Occipital lobe (tissue), 2 donors: ENCODE measurements around the gene THSD8. TPM values are rescaled to one million over a fixed set of nuclear protein-coding genes. Genes with fewer than 3 reads are reported as not detected.
A peak's percentile ranks its signal among the peaks of the same experiment; 100 is the strongest.

Experiments
- DNase-seq: peaks from one replicate; lab custom pipeline; 2025; lab: John Stamatoyannopoulos, UW
- total RNA-seq: library from RNA; depleted of rRNA; stranded (reverse); fragments of >200 nt; gene quantifications from one replicate; pipeline ENCODE4 v1.2.3, GENCODE V29; 2014

THSD8 gene
- total RNA-seq, 1 donor from 2014 or later = 0.62 TPM

DNA sequence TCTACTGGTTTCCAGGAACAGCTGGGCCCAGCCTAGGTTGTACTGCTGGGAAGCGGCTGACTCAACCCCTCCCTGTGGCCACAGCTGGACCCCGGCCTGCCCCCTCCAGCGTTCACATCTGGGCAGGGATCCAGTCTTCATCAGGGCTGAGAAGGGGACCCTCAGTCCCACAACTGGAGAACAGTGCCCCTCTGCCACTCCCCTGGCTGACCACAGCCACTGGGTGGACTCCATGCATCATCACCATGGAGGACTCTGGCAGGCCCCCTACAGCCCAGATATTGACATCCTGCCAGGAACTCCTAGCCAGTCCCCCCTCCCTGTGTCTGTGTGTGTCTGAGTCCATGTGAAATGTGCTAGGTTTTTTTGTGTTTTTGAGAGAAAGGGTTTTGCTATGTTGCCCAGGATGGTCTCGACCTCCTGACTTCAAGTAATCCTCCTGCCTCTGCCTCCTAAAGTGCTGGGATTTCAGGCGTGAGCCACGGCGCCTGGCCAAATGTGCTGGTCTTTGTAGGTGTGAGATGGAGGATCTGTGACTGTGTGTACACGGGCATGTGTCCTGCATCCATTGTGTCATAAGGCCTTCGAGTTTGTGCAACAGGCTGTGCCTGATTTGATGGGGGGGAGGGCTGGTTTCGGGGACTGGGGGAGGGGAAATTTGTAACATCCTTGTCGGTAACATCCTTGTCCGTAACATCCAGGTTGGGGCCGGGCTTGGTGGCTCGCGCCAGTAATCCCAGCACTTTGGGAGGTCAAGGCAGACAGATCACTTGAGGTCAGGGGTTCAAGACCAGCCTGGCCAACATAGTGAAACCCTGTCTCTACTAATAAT is 22.5 kb upstream of the THSD8 start:
- DNase-seq = no peak

DNA sequence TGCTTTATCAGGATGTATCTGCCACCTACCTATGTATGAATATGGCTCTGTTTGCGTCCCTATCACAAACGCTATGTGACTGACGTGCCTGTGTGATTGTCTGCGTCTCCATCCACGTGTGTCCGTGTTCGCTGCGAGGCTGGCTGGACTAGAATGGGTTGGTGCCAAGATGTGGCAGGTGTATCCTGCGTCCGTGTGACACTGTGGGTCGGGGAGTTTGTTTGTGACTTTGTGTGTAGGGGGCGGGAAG is 19.8 kb upstream of the THSD8 start:
- DNase-seq = no peak

DNA sequence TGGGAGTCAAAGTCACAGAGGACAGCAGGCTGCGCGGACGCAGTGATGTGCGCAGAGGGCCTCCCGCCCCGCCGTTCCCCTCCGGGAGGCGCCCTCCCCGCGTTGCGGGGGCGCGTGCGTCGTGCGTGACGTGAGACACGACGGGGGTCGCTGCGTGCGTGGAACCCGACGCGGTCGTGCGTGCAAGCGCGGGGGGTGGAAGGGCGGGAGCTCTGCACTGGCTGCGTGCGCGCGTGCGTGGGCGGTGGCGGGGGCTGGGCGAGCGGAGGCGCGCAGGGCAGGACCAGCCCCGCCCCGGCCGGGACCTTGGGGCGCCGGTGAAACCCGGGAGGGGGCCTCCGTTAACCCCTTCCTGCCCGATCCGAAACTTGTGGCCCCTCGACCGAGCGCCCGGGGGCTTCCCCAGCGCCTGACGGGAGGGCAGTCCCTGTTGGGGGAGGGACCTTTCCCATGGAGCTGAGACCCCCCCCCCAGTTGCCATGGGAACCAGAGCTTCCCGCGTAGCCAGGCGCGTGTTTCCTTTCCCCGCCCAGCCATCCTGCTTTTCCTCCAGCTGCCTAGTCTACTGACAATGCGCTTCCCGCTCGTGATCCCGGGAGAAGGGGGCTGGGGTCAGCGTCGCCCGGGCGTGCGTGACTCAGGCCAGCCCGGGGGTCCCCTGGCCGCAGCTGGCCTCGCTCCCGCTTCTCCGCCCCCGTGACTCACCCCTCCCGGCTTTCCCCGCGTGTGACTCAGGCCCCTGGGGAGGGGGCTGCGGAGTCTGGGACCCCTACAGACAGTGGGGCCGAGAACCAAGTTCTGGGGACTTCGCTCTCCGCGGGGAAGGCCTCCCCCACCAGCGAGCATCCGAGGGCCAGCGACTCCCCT is 19.2 kb upstream of the THSD8 start:
- DNase-seq = peak; percentile 89

DNA sequence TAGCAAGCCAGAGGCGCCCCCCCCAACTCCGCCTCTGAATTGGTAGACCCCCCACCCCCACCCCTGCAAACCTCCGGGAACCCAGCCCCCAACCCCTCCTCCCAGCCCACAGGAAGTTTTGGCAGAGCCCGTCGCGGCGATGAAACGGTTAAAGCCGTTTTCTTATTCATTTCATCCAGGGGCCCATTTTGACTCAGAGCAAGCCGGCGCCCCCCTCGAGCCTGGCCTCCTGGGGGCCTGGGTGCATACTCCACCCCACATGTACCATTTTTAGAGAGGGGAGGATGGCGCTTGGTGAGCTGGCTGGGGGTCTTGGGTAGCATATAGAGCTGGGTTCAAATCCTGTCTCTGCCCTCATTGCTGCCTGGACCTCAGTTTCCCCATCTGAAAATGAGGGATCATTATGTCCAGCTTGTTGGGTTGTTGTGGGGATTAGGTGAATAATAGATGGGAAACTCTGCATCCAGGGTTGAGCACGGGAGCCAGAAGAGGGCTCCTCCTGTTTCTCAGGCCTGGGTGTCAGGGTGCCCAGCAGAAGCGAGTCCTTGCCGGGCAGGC is 18.5 kb upstream of the THSD8 start:
- no peak for DNase-seq

DNA sequence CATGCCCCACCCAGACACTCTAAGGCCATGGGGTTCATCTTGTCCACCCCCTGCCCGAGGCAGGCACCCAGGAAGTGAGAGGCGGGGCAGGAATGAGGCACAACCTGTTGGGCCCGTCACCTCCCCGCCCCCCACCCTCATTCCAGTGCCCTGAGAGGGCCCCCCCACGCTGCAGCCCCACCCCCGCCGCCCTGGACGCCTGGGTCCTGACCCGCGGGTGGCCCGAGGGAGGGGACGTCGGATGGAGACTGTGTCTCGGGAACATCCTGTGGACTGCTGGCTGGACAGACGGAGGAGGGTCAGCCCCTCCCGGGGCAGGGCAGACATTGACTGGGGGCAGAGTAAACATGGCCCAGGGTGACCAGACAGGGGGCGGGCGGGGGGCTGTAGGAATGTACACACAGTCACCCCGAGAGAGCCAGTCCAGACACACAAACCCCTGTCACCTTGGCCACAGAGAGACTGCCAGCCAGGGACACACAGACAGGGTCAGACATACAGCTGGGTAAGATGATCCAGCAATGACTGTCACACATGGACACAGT is 17.9 kb upstream of the THSD8 start:
- no peak for DNase-seq

DNA sequence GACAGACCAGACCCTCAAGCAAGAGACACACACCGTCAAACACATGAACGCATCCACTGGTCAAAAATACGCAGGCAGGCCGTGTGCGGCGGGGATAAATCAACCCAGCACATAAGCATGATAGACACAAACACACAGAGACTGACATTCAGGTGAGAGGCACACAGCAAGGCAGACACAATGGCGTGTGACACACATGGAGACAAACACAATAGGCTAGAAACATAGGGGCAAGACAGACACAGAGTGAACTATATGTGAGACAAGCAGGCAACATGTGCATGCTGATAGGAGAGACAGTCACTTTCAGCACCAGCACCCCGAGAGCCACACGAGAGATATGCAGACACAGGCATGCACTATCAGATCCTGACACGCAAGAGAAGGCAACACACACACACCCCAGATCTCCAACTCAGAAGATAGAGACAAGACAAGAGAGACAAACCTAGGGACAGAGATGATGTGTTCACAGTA is 17.4 kb upstream of the THSD8 start:
- no peak for DNase-seq

DNA sequence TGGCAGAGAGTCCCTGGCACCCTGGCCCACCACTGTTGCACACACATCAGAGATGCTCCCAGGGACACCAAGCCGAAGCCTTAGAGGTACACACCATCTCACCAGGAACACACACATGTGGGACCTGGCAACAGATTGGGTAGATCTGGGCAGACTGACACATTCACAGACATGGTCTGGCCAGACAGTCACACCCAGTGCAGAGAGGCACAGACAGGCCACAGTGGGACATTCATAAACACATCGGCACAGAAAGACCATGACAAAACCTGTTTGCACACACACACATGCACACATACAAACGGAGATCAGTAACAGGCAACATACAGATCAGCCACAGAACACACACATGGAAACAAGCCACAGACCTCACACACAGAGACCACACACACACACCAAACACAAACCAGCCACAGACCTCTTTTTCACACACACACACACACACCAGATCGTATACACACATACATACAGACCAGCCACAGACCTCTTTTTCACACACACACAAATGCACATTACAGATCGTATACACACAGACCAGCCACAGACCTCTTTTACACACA is 16.9 kb upstream of the THSD8 start:
- no peak for DNase-seq

DNA sequence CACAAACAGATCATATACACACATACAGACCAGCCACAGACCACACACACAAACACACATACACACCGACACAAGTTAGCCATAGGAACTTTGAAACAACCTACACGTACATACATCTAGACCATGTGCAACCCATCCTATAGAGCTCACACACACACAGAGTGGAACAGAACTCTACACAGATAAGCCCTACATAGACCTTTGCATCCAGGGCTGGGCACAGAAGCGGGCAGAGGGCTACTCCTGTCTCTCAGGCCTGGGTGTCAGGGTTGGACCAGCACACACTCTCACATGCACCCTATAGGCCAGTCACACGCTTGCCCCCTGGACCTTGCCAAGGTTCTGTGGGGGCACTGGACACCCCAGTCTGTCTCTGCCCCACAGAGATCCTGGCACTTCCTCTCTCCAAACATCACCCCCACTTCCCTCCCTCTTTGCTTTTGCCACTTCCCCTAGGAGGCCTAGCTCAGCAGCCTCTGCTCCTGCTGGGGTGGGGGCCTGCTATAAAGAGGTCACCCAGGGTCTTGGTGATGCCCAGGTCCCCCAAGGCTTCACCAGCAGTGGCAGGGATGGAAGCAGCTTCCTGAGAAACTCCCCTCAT is 16.3 kb upstream of the THSD8 start:
- no peak for DNase-seq

DNA sequence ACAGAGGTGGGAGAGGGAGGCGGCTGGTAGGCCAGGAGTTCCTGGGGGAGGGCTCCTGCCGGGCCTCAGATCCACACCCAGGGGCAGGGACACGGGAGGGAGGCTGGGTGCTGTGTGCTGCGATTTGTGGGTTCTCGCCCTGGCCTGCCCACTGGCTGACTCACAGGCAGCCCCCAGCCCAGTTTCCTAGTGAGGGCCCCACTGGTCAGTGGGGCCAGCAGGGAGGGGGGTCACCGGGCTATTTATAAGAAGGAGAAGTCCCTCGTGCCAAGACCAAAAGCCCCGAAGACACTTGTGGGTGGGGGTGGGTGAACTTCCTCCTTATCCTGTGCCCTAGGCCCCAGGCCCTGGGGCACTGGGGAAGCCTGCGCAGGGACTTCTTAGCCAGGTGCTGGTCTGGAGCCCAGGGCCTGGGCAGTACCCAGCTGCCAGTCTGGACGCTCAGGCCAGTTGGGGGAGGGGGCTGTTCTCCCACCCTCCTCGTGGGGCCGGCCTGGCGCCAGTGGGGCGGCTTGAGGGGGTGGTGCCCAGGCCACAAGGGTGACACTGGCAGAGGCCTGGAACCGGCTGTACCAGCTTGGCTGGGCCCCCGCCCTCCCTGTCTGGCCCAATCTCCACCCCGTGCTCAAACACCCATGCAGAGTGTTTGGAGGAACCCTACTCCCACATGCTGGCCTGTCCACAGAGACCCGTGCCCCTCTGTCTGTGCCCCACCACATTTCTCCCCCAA is 15.6 kb upstream of the THSD8 start:
- DNase-seq = peak; percentile 32

DNA sequence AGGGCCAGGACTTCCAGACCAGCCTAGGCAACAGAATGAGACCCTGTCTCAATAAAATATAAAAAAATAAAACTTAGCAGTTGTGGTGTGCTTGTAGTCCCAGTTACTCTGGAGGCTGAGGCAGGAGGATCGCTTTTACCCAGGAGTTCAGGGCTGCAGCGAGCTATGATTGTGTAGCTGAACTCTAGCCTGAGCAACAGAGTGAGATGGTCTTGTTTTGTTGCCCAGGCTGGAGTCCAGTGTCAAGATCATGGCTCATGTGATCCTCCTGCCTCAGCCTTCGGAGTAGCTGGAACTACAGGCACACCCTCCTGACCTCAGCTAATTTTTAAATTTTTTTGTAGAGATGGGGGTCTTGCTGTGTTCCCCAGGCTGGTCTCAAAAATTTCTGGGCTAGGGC is 14.9 kb upstream of the THSD8 start:
- no peak for DNase-seq

DNA sequence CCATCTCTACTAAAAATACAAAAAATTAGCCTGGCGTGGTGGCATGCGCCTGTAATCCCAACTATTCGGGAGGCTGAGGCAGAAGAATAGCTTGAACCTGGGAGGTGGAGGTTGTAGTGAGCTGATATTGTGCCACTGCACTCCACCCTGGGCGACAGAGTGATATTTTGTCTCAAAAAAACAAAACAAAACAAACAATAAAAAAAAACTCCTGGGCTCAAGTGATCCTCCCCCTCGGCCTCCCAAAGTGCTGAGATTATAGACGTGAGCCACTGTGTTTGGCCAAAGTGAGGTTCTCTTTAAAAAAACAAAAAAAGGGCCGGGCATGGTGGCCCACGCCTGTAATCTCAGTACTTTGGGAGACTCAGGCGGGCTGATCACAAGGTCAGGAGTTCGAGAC is 14.4 kb upstream of the THSD8 start:
- DNase-seq = no peak

DNA sequence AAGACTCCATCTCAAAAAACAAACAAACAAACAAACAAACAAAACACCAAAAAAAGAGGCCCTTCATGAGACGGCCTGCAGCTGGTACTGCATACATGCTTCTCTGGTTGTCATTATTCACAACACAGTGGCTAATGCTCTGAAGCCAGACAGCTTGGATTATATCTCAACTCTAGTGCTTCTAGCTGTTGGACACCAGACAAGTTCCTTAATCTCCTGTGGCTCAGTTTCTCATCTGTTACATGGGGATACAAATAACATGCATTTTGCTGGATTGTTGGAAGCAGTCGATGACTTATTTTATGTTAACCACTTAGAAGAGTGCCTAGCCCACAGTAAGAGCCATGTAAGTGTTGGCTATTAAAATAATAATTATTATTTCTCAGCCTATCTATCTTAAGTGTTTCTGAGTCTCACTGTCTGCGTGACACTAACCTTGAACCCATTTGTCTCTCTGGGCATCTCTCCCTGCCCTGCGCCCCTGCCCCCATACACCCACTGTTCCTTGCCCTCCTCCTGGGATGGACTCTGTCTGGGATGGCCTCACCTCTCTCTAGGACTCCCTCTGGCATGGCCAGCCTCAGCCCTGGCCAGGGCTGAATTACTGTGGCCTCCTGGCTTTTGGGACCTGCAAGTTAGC is 13.7 kb upstream of the THSD8 start:
- DNase-seq = no peak

DNA sequence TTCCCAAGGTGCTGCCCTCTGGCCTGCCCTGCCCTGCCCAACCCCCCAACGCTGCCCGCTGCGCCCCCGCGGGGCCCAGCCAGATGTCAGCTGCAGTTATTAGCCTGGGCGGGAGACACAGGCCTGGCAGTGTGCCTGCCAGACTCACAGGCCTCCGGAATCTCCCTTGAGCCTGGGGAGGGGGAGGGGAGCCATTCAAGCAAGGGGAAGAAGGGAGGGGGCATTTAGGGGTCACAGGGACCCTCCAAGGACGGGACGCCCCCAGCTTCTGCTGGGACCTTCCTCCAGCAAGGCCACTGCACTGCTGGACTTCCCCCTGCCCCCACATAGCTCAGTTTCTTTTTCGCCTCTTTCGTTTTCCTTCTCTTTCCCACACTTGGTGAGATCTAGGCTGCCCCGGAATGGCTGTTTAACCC is 13.2 kb upstream of the THSD8 start:
- DNase-seq = peak; percentile 45

DNA sequence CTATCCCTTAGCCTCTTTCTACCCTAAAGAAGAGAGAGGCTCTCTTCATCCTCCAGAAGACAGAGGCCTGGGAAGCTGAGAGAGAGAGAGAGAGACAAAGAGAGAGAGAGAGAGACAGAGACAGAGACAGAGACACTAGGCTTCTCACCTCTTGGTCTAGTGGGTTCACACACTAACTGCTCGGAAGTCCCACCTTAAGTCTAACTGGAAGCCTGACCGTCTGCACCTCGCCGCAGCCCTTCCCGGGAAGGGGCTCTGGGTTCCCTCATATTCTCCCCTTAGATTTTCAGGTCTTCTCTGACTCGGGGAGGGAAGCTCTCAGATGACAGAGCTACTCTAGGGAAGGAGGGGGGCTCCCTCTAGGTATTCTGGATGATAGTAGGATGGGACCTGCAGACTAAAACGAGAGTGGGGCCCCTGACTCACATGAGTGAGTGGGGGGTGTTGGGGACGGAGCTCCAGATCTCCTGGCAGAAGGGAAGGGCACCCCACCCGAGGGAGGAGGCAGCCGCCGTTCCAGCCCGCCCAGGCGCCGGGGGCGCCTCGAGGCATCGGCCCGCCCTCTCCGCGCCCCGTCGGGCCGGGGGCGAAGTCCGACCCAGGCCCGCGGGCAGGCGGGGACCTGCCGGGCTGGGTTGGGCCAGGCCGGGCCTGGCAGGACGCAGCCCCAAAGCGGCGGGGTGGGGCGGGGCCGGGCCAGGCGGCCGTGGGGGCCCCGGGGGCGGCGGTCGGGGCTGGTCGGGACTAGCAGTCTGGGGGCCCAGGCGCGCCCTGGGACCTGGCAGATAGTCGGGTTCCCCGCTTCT is 12.6 kb upstream of the THSD8 start:
- DNase-seq = no peak

DNA sequence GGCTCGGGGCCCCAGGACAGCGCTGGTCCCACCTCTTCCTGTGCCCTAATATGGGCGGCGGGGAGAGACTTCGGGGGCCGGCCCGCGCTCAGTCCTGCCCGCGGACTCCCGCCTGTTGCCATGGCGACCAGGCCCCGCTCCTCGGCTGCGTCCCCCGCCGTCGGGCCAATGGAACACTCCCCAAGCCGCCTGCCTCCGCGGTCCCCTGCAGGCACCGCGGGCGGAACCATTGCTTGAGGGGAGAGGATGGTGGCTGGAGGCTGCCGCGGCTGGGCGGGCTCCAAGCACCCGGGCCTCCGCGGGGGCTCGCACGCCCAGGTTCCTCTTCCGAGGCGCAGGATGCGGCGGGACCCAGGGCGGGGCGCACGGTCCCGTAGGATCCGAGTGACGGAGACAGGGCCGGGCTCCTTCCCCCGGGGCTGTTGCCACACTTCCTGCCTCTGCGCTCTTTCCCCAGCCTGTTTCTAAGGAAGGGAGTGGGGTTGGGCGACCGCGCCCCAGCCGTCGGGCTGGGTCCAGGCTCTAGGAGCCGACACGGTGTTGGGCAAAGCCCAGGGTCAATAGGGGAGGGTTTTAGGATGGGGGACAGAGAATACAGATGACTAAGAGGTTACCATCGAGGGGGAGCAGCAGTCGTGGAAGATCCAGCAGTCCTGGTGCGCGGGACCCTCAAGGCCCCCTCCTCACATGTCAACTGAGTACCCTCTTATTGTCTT is 11.8 kb upstream of the THSD8 start:
- peak; percentile 95 for DNase-seq

DNA sequence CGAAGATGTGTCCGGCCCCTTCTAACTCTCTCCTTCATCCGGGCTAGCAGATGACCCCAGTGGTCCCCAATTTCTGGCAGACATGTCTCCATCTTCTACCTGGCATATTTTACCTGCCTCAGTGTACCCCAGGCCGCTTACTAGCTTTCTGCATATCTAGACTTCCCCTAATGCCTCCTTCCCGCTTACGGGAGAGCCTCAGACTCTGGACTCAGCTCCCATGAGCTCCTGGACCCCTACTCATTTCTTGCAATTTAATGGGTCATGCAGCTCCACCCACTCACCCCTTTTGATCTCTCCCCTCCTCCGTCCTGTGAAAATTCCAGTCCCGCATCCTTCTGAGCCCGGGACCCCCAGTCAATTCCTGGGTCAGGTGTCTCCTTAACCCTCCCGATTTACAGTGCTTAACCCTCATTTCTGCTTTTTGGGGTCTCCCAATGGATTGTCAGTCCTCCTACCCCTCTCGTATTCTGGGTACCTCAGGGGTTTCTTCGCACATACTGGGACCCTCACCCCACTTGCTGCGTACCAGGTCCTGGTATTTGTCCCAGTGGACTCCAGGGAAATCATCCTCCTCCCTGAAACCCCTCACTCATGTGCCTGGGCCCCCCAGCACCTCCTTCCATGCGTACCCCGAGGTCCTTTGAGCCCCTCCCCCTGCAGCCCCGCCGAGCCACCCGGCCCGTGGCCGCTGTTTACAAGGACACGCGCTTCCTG is 11.1 kb upstream of the THSD8 start:
- DNase-seq = no peak

DNA sequence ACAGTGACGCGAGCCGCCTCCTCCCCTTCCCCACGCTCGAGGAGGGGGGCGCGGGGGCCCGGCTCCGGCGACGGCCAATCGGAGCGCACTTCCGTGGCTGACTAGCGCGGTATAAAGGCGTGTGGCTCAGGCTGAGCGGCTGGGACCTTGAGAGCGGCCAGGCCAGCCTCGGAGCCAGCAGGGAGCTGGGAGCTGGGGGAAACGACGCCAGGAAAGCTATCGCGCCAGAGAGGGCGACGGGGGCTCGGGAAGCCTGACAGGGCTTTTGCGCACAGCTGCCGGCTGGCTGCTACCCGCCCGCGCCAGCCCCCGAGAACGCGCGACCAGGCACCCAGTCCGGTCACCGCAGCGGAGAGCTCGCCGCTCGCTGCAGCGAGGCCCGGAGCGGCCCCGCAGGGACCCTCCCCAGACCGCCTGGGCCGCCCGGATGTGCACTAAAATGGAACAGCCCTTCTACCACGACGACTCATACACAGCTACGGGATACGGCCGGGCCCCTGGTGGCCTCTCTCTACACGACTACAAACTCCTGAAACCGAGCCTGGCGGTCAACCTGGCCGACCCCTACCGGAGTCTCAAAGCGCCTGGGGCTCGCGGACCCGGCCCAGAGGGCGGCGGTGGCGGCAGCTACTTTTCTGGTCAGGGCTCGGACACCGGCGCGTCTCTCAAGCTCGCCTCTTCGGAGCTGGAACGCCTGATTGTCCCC is 10.4 kb upstream of the THSD8 start, which contains the start of gene JUNB:
Gene JUNB (plus strand): TSS at position 142 of the 706 bp plus-strand sequence. CDS start 286 bp downstream, at position 428.
- peak; percentile 97 for DNase-seq
